ENCODE data around the gene HHATL.

DNA sequence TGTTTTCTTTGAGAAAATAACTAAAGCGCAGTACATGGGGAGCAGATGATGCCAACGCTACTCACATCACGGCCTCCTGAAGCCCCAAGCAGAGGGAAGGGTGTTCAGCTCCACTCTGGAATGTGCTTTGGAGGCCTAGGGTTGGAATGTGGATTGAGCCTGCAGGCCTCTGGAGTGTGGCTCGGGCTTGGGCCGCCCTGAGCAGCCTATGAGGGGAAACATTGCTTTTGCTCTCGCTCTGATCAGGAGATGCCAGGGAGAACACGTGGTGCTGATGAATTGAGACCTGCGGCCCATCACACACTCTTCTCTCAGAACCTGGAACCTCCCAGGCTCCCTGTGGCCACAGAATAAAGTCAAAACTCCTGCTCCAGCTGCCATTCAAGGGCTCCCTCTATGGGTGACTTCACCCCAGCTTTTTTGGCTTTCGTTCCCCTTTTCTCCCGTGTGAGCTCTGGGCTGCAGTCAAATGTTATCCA lies 47.2 kb upstream of the HHATL start:
- peak; percentile 52 for TF ChIP-seq CTCF (IDR thresholded peaks at IDR 0.05; ENCODE audit: low read length)
- TF ChIP-seq EZH2 (optimal IDR thresholded peaks at IDR 0.05; ENCODE audit: low read depth, low read length): no peak
- no peak for TF ChIP-seq EZH2phosphoT487 (IDR thresholded peaks at IDR 0.05; ENCODE audit: low read length)
